SW480 (cell line): ENCODE data around the gene EXOC3.
"Not testable (repeated sequence)": the region's sequence is repeated elsewhere in the genome, so short reads cannot be mapped to it uniquely, and the experiment has no call there.

Experiments used
- DNase-seq: peaks from one replicate; pipeline ENCODE4 v3.0.0-alpha.2; 2016; ENCODE audit warnings: low spot score

The EXOC3 gene

GRCh38 chr5:486597-486996, 43.6 kb downstream of the EXOC3 start:
- DNase-seq, result not testable (repeated sequence)

- DNase-seq, result no peak
Measured at GRCh38 chr5:488241-488640, 45.3 kb downstream of the EXOC3 start.

- DNase-seq, result no peak
Measured at GRCh38 chr5:488744-489688, 46.0 kb downstream of the EXOC3 start.

- no peak for DNase-seq
Measured at GRCh38 chr5:489689-490080, 46.7 kb downstream of the EXOC3 start.

GRCh38 chr5:490116-491106, 47.4 kb downstream of the EXOC3 start:
- DNase-seq, result no peak

GRCh38 chr5:491119-491855, 48.3 kb downstream of the EXOC3 start:
- no peak for DNase-seq

GRCh38 chr5:491856-492155, 48.8 kb downstream of the EXOC3 start:
- no peak for DNase-seq

GRCh38 chr5:492314-492893, 49.4 kb downstream of the EXOC3 start:
- no peak for DNase-seq

GRCh38 chr5:493119-493701, 50.2 kb downstream of the EXOC3 start:
- DNase-seq, result no peak

- no peak for DNase-seq
Measured at GRCh38 chr5:493758-494157, 50.8 kb downstream of the EXOC3 start.

GRCh38 chr5:494667-495255, 51.8 kb downstream of the EXOC3 start:
- no peak for DNase-seq

- DNase-seq, result no peak
Measured at GRCh38 chr5:496028-496427, 53.1 kb downstream of the EXOC3 start.

- DNase-seq, result no peak
Measured at GRCh38 chr5:497090-497700, 54.2 kb downstream of the EXOC3 start.

- no peak for DNase-seq
Measured at GRCh38 chr5:497871-498509, 55.0 kb downstream of the EXOC3 start.

- DNase-seq, result no peak
Measured at GRCh38 chr5:499233-500209, 56.5 kb downstream of the EXOC3 start.

GRCh38 chr5:500491-500890, 57.5 kb downstream of the EXOC3 start:
- no peak for DNase-seq

- DNase-seq, result peak; percentile 33
Measured at GRCh38 chr5:501105-501830, 58.3 kb downstream of the EXOC3 start.

- no peak for DNase-seq
Measured at GRCh38 chr5:501831-502184, 58.8 kb downstream of the EXOC3 start.
